ENCODE data around the gene SLC2A8.

SLC2A8 gene

DNA sequence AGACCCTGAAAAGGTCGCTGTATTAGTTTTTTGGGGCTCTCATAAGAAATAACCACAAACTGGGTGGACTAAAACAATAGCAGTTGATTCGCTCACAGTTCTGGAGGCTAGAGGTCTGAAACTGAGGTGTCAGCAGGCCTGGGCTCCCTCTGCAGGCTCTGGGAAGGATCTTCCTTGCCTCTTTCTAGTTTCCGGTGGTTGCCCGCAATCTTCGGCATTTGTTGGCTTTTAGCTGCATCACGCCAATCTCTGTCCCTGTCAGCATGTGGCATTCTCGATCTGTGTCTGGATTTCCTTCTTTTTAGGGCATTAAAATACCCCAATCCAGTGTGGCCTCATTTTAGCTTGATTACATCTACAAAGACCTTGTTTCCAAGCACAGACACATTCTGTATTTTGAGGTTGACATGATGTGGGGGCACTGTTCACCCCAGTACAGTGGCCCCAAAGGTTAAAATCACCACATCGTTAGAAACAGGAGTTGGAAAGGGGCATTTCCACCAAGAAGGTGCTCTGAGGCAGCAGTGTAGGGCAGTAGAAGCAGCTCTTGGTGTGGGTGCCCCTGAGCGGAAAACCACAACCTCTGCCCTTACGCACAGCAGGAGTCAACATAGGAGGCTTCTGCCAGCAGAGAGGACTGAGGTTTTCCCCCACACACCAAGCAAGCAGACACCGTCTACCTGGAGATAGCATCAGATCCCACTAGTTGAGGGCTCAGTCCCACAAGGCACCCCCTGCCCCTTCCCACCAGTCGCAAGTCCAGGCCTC is 40.7 kb downstream of the SLC2A8 start:
- no peak for DNase-seq (ENCODE audit: low read depth)

- DNase-seq (ENCODE audit: low read depth) = no peak
These were observed 41.4 kb downstream of the SLC2A8 start for GRCh38 chr9:127438394-127438793.

- DNase-seq (ENCODE audit: low read depth) = no peak
These were observed 47.4 kb downstream of the SLC2A8 start for GRCh38 chr9:127444283-127444920.

- no peak for DNase-seq (ENCODE audit: low read depth)
These were observed 48.2 kb downstream of the SLC2A8 start for GRCh38 chr9:127444921-127445850.

- DNase-seq (ENCODE audit: low read depth) = no peak
These were observed 49.1 kb downstream of the SLC2A8 start for GRCh38 chr9:127445851-127446712.

DNA sequence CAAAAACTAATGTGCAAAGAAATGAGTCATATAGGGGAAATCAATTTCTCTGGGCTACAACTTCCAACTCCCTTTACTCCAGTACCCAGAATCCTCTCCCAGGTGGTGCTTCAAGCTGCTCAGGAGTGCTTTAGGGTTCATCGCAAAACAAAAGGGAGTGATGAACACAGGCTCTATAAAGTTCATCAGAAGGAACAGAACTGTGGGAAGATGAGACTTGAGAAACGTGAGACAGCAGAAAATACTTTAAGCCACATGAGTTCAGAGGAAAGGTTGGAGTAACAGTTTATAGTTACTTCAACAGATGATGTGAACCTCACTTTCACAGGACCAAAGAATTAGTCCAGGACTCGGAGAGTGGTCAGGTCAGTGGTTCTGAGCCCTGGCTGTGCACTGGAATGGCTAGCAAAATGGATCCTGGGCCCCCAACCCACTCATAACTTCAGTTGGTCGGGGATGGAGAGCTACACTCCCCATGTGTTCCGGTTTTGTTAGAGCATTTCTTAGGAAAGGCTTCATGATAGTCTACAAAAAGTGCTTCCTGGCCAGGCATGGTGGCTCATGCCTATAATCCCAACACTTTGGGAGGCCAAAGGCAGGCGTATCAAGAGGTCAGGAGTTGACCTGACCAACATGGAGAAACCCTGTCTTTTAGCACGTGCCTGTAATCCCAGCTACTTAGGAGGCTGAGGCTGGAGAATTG is 49.9 kb downstream of the SLC2A8 start:
- DNase-seq (ENCODE audit: low read depth) = no peak

GRCh38 chr9:127447416-127448111 is 50.6 kb downstream of the SLC2A8 start:
- DNase-seq (ENCODE audit: low read depth) = no peak

DNA sequence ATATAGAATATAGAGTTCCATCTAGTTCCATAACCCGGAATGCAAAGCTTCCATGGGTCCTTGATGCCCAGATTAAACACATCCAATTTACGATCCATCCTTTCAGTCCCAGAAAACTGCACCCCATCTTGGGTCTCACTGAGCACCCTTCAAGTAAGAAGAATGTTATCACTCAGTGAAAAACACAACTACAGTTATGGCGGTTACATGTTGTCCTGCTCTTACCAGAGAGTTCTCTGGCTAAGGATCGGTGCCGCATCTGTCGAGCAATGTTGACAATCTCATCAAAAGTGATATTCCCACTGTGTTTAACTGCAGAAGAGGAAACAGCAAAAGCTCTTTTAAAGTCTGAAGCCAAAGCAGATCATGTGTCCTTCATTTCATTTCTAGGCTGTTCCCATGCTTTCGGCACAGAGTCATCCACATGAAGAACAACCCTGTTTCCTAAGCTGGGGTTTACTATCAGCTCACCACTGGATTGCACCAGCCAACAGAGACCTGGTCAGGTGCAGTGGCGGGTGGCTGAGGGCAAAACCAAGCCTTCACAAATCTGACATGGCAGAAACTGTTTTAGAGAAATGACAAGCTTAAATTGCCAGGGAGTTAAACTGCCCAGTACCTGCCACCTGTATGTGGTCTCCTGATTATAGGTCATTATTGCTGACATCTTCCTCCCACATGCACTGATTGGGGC is 51.3 kb downstream of the SLC2A8 start:
- DNase-seq (ENCODE audit: low read depth) = no peak

DNA sequence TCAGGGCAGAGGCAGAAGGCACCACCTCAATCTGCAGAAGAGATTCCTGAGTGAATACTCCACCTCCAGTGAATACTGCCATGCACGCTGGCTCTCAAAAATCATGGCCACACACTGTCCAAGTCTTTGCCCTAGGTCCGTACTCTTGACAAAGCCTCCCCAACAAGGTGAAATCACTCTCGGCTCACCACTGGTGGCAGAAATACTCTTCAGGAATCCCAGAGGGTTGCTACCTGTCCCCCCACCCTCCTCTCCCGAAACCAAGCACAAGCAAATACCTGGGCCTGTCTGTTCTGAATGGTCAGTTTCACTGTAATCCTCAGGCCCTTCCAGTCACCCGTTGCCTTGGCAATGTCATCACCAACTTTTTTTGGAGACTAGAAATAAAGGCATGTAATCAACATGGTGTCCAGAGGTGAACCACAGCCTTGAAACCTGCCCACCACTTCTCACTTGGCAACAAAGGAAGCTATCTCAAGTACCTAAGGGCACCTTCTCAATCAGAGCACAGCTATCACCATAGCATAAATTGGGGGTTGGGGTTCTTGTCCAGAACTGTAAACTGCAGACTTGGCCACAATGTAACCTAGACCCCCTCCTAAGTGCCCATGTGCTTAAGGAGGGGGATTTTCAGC is 52.5 kb downstream of the SLC2A8 start:
- DNase-seq (ENCODE audit: low read depth) = no peak

DNA sequence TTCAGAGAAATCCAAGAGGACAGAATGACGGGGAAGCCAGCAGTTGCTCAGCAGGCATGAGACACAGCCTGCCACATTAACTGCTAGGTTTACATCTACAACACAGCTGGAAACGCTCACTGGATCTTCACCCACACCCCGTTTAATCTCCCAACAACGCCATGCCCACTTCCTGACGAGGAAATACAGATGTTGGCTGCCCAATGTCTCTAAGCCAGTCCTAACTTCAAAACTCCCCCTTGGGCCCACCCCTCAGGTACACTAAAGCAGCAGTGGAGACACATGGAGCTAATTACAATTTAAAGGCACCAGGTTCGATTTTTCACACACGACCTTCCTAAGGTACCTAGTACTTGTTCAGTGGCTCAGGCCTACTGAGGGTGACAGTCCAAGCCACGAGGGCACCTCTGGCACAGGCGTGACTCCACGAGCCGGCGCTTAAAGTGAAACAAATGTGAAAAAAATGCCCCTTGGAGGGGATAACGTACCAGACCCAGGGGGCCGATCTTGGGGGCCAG is 53.3 kb downstream of the SLC2A8 start:
- DNase-seq (ENCODE audit: low read depth) = no peak

DNA sequence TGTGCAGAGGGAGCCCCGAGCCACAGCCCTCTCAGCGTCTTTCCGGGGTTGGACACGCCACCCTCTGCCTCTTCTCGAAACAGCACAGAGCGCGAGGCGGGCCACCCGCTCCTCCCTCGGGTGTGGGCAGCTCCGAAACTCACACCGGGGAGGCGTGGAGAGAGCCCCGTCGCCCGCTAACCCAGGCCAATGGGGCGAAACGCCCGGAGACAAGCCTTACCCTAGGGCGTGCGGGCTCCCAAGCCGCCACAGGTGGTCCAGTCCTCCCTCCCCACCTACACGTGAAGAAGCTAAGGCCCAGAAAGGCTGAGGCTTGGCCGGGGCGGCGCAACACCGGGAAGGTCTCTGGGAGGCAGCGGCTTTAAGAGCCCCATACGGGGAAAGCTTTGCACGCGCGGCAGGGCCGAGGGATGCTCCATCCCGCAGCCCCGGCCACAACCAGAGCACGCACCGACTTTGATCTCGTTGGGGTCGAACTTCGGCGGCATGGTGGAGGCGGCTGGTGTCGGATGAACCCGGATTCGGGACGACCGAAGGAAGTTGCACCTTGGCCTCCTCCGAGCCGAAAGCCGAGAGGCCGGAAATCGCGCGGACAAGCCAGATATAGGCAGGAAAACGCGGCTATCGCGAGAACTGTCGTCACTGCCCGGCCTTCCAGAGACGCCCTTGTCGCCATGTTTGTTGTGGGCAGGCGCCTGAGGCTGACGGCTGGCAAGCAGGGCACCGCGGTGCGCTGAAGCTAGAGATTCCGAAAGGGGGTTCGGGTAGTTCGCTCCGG is 54.0 kb downstream of the SLC2A8 start, which contains the start of the genes LRSAM1 and RPL12:
TSS of gene LRSAM1 (plus strand) at position 681 of the 778 bp plus-strand sequence. CDS start 3,018 bp downstream, outside the sequence.
TSS of gene RPL12 (minus strand) at position 577 of the 778 bp plus-strand sequence. CDS start at position 488, 89 bp downstream.
- DNase-seq (ENCODE audit: low read depth) = peak; percentile 99

DNA sequence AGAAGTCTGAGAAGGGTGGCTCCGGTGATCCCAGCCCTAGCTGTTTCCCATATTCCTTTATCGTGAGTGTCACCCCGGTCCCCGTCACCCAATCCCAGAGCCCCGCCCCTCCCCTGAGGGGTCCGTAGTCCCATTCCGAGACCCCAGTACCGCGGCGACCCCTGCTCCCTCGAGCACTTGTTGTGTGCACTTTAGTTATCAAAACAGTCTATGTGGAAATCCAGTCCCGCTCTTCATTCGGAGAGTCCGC is 54.6 kb downstream of the SLC2A8 start:
- no peak for DNase-seq (ENCODE audit: low read depth)

GRCh38 chr9:127451858-127452656 is 55.1 kb downstream of the SLC2A8 start:
- DNase-seq (ENCODE audit: low read depth) = no peak

GRCh38 chr9:127452691-127453090 is 55.7 kb downstream of the SLC2A8 start:
- no peak for DNase-seq (ENCODE audit: low read depth)

DNA sequence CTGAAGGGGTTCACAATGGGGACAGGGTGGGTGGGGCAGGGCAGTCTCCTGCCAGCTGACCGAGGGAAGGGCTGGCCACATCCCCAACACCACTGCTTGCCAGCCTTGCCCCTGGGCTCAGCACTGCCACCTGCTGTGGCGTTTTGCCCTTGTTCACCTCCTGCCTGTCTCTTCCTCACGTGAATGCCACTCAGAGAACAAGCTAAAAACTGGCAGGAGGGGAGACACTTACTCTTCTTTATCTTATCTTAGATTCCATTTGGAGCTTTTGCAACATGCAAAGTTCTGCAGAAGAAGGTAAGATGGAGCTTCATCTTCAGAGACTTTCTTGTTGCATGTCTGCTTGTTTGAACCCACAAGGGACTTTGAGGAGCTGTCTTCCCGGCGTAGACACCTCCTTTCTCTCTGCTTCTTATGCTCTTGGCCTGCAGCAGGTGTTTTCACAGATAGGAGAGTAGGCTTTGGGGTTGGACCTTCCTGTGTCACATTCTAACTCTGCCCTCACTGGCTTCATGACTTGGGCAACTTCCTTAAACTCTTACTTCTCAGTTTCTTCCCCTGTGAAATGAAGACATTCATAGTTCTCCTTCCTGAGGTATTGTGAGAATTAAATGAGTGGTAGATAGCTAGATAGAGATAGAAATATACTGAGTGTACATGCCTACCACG is 58.5 kb downstream of the SLC2A8 start:
- DNase-seq (ENCODE audit: low read depth) = no peak

DNA sequence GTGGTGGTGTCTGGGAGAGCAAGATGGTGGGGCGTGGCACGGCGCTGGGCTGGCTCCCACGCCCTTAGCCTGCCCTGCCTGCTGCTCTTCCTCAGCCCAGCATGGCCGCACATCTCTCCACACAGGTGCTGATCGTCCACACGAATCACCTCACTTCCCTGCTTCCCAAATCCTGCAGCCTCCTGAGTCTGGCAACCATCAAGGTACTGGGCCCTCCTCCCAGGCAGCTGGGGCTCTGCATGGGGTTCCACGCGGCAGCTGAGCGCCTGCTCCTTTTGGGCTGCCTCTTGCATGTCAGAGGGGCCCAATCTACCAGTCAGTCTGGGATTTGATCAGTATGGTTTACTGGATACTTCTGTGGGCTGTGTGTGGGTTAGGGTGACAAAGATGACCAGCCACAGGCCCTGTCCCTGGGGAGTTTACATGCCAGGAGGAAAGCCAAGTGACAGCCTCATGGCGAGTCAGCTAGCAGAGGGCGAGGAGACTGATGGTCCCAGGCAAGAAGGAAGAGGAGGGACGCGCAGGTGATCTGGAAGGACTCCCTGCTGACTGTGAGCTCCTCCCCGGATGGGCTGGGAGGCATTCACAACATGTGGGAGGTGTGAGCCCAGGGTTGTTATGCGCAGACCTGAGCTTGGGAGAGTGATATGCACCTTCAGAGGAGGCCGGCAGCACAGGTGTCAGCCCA is 60.4 kb downstream of the SLC2A8 start:
- no peak for DNase-seq (ENCODE audit: low read depth)
